ENCODE results near the gene SETBP1.

The SETBP1 gene

DNA sequence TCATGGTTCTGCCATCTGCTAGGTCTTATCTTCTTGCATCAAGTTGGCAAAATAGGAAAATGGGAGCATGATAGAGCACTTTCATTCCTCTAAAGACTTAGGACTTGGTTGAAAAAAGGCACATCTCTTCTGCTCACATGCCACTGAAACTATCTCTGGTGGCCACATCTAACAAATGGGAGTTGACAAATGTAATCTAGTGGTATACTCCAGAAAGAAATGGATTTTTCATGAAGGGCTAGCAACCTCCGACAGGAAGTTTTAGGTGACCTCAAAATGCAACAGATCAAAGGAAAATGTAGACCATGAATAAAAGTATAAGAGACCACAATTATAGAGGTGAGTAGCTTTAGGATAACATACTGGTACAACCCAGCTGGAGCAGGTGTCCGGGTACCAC, 224.1 kb downstream of the SETBP1 start:
- no peak for DNase-seq (ENCODE audit: low spot score)

DNA sequence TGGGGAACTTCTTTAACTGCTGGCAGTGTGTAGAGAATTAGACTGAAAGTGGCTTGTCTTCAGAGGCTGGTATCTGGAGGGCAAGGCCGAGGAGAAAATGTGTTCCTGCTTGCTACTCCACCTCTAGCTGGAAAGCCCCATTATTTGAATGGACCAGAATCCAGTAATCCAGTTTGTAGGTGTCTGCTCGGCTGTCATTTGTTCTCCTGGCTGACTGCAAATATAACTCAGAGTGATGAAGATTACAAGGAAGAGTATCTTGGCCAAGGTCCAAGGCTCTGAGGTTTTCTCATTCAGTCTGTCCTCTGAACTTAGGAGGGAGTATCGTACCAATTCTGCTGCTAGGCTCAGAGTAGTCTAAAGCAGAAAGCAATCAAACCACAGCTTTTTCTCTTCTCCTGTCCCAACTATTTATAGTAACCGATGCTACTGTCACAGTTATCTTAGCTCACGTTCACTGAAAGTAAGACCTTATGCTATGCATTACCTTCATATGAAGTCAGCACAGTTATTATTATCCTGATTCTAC, 228.6 kb downstream of the SETBP1 start:
- no peak for DNase-seq (ENCODE audit: low spot score)

DNA sequence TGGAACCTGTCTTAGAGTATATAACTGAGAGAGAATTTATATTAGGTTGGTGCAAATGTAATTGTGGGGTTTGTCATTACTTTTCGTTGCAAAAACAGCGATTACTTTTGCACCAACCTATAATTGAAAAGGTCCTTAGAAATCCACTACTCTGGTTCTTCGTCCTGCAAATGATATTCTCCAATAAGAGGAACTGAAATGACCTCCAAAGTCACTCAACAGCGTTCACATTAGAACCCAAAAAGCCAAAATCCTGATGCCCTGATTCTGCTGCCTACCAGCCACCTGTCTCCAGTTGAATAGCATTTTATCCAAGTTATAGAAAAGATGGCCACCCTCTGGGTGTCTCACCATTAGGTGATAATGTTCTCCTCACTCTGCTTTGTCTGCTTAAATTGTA, 230.6 kb downstream of the SETBP1 start:
- no peak for DNase-seq (ENCODE audit: low spot score)

DNA sequence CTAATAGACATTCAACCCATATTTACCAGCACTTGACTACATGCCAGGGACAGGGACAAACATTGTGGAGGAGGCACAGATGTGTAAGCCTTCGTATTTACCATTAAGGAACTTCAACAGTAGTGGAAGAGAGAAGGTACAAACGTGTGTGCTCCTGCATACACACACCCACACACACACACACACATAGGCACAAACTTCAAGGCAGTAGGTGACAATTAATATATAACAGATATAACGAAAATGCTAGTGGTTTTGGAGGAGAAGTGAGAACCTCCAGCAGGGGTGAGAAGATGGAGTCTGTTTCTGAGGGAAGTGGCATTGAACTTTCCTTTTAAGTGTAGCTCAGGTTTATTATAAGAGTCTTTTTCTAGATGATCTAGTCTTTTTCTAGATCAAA, 231.1 kb downstream of the SETBP1 start:
- no peak for DNase-seq (ENCODE audit: low spot score)

DNA sequence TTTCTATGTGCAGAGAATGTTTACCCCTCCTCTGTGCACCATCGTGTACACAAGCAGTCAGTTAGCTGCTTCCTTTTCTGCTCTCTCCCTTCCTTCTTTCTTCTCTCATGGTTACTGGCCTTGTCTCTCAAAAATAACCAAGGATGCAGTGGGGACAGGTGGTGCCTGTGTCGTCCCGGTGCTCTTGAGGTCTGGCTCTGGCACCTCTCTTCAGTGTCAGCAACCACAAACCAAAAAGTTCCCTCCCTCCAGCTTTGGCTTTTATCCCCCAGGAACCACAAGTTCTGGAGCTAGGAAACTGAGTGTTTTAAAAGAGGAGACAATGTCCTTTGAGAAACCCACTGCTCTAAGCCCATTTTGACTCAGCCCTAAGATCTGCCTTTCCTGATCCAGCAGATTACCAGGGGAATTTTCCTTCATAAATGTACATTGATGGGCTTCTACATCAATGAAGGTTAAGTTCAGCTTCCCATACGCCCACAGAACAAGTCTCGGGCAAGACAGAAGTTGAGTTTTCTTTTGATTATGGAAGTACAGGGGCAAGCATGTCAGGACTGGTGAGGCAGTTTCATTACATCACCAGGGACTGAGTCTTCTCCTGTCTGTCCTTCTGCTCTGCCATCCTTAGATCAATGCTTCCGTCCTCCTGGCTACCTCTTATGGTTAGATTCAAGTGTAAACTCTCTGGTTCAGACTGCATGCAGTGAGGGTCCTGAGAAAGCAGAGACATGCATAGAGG, 232.2 kb downstream of the SETBP1 start:
- DNase-seq (ENCODE audit: low spot score): no peak

DNA sequence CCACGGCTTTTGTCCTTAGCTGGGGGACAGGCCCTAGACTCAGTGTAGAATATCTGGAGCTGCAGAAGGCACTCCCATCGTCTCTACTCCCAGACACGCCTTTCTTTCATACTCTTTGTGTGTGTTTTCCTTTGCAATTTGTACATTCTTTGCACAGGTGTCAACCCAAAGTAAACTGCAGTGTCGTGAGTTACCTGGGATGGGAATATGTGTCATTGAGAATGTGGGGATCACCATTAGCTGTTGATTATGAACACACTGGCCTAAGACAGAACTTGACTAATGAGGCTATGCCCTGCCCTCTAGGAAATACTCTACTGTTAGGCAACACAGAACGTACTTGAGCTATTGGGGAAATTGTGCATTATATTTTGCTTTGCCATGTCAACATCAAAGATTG, 233.3 kb downstream of the SETBP1 start:
- DNase-seq (ENCODE audit: low spot score): no peak

DNA sequence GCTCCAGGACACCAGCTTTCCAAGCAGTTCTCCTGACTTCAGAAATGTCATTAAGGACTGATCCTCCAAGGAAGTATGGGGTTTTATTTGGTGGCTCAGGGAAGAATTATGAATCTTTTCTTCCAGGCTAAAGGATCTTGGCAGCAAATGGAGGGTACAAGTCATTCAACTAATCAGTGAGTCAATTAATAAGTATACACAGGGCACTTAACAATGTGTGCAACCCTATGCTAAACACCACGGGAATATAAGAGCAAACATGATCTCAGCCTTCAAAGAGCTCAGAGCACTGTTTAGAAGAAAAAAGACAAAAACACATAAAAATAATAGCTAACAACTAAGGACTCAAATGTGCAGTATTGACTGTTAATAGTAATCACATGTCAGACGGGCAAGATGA, 234.5 kb downstream of the SETBP1 start:
- DNase-seq (ENCODE audit: low spot score): no peak

DNA sequence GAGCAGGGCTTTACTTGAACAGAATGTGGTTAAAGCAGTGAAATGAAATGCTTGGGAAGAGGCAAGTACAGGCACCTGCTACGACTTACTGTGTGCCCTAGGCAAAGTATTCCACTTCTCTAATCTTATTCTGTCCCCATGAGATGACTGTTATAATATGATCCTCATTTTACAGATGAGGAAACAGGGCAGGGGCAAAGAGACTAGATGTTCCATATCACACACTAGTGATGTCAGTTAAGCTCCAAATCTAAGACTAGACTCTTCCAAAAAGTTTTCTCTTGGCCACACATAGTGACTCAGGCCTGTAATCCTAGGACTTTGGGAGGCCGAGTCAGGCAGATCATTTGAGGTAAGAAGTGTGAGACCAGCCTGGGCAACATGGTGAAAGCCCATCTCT, 235.0 kb downstream of the SETBP1 start:
- no peak for DNase-seq (ENCODE audit: low spot score)

DNA sequence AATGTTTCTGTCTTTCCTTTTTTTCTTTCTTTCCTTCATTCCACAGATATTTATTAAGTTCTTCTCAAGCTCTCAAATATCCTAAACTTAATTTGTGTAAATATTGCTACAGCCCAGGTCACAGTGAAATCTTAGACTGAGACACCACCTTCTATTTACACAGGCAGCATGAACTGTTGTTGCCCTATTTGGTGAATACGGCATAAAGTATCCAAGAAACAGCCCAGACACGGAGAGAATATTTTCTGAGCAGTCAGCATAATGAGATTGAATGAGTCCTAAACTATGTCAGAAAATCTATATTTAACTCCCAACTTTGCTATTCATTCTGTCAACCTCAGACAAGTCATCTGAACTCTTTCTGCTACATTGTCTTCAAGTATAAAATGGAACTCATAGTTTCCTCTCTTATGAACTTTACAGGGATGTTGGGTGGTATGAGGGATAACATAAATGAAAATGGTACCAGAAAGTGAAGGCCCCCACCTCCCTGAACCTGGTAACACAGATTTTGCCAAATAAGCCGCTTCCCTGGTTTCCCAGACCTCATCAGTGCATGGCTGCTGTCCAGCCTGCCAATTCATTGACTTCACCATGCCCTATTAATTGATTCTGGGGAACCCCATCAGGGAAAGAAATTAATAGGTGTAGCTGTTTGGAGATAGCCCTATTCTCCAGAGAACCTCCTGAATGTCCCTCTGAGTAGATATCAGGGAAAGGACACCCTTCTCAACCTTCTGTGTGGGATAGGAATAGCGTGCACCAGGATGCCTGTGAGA, 235.9 kb downstream of the SETBP1 start:
- DNase-seq (ENCODE audit: low spot score): no peak

DNA sequence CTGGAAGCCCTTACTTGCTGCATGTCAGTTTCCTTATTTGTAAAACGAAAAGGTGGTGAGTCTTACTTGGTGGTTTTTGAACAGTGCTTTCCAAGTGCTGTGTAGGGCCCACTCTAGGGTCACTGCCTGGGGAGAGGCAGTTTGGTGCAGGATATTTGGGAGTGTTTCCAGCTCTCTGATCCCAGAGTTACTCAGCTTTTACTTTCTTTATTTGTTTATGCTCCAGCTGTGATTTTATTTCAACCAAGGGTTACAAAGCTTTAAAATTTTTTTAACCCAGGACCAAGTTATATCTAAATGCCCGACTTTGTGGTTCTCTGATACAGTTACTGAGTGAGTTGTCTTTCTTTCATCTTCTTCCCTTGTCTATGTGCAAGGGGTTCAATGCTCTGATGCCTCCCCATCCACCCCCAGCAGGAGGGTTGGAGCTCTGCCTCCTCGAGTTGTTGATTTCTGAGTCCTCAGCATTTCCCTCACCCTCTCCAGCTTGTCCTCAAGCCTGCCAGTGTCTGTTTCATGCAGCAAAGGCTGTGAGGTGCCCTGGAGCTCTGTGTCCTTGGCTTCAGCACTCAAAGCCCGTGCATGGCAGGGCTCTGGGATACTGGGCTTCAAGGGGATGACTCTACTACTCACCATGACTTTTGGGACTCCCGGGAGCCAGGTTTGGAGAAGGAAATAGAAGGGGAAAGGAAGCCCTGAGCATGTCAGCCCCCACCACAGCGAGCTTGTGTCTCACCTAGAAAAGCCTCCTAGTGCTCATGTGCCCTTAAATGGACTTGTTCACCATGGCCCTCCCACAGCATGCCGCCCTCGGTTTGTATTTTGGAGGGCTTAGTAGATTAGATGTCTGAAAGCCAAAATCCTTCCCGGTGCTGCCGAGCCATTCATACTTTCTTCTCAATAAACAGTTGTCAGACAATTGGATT, 236.8 kb downstream of the SETBP1 start:
- DNase-seq (ENCODE audit: low spot score): no peak

DNA sequence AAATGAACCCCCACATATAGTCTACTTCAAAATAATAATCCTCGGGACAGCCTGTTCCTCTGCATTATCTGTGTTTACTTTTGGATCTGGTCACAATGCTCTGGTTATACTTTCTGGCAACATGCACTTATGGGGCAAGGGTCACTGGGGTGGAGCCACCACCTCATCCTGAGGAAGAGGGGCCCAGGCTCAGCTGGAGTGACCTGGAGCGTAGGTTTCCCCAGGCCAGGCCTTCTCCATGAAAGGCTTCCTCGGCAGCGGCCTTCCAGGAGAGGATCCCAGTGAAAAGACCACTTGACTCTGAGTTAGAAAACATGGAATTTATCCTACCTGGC, 237.4 kb downstream of the SETBP1 start:
- no peak for DNase-seq (ENCODE audit: low spot score)

DNA sequence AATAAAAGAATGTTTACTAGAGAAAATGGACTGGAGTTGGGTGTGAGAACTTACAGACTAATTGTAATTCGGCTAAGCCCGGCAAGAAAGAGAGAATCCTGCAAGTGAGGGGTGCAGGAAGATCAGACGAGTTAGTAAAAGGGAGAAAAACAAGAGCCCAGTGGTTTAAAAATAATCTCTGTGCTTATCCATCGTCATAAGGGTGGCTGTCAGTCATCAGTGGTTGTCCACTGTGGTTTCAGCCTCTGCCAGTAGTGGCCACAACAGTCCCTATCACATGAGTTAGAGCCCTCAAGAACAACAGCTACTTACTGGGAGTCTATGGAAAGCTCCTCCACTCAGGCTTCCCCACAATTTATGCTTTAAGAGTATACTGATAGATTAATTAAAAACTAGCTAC, 239.8 kb downstream of the SETBP1 start:
- no peak for DNase-seq (ENCODE audit: low spot score)

DNA sequence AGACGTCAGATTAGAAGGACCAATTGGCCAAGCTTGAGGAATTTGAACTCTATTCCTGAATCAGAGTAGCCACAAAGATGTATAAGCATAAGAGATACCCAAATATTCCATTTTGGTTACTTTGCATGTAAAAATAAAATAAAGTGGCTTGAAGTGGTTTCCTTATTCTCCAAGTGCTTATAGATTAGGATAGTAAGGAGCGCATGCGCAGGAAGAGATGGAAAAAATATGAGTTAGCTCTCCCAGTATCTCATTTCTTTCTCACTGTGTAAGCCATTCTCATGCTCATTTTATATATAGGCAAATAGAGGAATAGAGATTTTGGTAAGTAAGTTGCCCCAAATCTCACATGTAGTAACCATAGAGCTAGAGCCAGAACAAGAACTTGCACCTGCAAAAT, 241.3 kb downstream of the SETBP1 start:
- DNase-seq (ENCODE audit: low spot score): no peak

DNA sequence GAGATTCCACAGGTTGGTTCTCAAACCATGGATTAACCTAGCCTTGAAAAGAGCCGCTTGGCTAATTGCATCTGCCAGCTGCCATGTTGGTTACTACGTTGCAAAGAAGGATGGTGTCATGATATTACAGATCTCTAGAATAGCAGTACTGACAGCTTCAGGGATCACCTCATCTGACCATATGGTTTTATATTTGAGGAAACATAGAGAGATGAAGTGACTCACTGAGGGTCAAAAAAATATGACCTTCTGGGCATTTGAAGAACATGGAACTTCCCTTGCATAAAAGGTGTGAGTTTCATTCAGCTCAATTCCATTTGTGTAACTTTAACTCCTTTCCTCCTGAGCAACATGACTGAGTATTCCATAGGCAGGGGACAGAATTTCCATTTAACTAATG, 242.3 kb downstream of the SETBP1 start:
- DNase-seq (ENCODE audit: low spot score): no peak

DNA sequence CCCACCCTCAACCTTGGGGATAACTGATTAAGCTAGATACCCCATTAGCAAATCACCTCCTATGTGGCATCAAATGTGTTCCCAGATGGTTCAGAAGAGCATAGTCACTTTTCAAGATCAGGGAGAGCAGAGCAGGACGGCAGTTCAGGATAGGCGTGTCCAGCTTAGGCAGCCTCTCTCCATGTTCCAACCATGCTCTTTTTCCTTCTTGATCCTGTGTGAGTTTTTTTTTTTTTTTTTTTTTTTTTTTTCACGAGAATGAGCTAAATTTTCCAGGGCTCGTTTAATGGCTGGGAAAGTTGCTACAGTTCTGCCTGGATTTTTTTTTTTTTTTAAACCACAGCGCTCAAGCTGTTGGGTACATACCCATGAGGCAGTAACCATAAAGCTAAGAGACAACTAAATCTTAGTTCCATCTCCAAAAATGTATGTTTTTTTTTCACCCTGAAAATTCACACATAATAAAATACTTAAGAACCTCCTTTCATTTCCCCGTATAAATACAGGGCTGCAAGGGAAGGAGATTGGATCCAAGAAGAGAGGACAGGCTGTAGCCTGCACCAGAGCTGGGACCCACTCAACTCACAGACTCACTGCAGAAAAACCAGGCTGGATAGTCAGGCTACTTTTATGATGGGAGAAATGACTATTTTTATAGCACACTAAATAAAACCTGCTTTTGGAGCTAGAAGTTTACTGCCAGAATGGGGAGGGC, 244.3 kb downstream of the SETBP1 start:
- no peak for DNase-seq (ENCODE audit: low spot score)

DNA sequence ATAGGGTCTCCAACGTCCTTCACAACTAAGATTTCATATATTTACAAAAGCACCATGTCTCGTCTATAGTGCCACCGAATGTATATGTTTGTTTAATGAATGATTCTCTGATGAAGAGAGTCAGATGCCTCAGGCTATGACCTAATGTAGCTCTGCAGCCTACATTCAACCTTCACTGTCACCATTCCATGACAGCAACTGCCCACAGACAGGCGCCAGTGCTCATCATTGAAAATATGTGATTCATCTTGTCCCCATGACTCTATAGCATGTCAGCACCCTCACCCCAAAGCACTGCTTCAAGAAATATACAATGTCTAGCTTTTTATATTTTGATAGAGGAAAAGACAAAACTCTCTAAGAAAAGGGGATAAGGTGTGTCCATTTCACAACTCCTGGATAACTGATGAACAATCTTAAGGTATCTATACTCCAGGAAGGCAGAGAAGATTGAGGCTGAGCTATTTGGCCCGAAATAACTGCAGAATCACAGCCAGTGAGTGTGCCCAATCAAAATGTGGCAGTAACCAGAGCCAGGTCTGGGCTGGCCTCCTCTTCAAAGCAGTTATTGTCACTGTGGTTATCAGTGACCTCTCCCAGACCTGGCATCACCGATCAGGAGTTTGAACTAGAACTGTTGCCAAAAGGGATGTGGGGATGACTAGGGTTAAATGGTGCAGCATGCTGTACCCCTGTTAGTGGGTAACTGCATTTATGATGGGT, 246.6 kb downstream of the SETBP1 start:
- DNase-seq (ENCODE audit: low spot score): no peak

DNA sequence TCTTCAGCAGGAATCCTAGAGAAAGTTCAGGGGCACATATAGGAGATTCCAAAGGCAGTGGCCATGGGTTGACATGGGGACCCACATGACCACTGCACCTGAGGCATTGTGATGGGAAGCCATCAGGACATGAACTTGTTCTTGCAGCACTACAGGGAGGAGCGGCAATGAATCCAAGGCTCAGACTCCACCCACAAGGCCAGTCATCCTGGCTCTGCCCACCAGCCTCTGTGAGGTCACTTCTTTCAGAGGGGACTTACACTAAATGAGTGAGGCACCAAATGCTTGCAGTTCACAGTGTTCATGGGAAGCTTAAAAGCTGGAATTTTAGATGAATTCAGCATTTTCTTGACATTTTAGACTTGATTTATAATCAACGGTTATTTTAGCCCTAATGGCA, 254.2 kb downstream of the SETBP1 start:
- no peak for DNase-seq (ENCODE audit: low spot score)

DNA sequence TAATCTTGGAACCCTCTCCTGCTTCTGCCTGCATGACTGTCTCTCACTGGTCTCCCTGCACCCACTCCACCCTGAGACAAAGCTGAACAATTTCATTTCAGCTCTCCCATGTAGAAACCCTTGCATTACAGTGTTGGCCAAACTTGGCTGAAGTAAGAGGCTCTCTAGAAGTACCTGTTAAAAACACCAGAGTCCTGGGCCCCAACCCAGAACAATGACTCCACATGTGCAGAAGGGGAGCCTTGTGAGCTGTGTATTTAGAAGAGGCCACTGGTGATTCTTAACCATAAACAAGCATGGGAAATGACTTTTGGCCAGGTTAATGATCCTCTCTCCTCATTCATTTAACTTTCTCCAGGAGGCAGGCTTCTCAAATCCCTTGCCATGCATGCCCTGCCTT, 254.8 kb downstream of the SETBP1 start:
- DNase-seq (ENCODE audit: low spot score): no peak

DNA sequence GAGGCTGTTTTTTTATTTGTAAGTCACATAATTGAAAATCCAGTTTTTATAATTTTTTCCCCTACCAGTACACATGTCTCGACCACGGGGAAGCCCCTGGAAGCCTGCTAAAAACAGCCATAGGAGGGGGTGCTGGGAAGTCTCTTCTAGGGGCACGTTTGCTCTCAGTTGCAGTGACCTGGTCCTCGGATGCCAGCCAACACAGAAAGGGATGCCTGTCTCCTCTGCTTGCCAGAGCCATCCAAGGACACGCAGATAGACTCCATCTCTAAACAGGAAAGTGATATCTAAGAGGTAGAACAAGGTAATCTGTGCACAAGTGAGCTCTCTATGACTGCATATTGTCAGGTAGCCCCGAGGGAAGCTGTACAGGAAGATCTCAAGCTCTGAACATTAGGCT, 255.8 kb downstream of the SETBP1 start:
- DNase-seq (ENCODE audit: low spot score): no peak

DNA sequence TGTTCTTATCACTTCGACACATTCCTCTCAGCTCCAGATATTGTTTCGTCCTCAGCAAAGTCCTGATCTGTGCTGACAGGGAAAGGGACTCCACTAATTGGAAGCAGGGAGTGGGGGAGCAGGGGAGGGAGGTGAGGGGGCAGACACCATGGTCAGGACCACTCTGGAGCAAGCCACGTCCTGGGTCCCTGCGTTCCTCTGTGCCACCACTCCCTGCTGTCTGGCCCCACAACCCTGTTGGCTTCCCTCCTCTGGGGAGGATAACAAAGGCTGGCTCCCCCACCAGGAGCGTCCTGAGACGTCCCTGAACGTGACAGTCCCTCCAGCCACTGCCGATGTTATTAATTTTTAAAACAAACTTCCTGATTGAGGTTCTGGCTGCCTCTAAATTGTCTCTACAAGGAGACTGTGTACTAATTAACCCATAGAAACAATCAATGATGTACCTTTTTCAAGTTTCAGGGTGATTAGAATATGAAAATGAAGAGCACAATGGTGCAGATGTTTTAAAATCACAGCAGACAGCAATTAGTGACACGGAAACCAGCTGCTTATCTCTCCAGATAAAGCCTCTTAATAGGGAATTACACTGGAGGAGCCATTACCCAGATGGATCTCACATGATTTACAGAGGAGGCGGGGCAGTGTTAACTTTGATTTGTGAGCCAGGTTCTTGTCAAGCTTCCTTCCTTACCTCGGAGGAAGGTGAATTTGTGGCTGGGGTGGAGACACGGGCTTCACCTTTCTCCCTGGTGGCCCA, 257.5 kb downstream of the SETBP1 start:
- DNase-seq (ENCODE audit: low spot score): no peak

Data from CD4-positive, alpha-beta T cell treated with Interleukin-6 at 100 ng/mL for 8 hours (primary cell).